CD4-positive, alpha-beta T cell treated with Interferon gamma for 1 hour (primary cell): ENCODE measurements around the gene TMTC2.
"Not testable (repeated sequence)": the region's sequence is repeated elsewhere in the genome, so short reads cannot be mapped to it uniquely, and the experiment has no call there.

Experiments
- DNase-seq: peaks from one replicate; pipeline ENCODE4 v3.0.0-alpha.2; 2020

The TMTC2 gene

DNA sequence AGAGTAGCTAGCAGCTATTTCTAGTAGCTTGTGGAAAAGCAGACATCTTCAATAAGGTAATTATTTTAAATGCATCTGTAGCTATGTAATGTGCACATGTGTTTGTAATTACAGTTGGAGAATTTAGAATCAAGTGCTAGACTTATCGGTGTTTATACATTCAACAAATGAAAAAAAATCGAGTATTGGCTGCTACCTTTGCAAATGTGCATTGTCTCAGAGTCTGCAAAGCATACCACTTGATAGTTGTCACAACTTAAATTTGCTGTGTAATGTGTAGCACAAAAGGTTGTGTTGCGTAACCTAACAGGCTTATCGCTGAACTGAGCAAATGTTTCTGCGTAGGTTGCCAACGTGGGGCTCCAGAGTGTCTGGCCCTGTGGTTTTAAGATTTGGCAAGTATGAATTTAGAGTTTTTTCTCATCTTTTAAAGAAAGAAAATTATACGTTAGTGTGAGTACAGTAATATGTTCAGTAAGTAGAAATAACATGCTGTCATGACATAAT, 44.3 kb downstream of the TMTC2 start:
- DNase-seq, result no peak

DNA sequence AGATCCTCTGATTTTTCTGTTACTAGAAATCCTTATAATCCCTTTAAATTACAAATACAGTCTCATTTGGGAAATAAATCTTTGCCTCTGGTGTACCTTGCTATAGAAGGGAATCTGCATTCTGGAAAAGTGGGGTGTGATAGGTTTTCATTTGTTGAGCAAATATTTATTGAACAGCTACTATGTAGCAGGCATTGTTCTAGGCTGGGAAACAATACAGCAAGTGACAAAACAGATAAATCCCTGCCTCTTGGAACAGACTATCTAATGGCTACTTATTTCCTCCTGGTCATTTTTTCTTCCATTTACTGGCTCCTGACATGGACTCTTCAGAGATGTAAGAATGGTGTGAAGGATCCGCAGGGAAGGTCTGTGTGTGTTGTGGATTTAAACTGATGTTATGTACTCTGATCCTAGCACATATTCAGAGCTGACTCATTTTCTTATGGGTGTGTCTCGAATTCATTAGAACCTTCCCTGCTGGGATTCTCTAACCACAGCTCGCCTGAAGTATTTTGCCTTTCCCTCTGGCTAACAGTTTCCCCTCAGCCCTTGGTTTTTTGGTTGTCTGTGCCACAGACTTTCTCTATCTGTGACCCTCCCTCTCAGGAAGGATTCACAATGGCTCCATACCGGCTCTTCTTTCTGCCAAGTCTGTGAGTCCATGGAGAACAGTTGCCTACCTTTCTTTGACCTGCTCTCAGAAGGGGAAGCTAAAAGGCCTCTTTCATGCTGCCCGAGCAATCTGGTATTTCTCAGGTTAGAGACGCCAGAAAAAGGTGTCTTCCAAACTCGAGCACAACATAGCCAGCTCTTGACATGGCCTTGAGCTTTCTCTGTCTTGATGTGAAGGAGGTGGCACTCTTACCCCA, 53.7 kb downstream of the TMTC2 start:
- no peak for DNase-seq

DNA sequence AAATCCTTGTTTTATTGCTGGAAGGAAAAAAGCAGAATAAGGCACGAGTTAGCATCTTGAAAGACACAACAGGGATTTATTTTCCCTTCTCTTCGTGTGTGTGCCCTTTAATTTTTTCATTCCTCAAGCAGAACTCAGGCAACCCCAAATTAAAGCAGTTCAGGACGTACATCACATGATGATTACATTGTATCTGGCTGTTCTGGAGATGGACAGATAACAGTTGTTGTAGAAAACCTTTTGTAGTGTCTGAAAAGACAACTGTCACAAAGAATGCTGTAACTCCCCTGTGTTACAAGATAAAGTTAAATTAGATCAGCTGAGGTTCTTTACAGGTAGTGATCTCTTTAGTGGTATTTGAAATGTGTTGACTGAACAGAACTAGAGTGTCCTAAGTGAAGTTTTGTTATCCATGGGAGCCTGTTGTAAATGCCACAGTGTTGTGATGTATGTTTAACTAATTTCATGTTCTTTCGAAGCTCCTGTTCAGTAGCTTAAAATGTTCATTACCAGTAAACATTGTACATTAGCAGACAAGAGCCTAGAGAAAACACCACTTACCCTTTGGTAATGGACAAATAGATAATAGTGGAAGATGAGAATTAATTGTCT, 58.5 kb downstream of the TMTC2 start:
- no peak for DNase-seq

DNA sequence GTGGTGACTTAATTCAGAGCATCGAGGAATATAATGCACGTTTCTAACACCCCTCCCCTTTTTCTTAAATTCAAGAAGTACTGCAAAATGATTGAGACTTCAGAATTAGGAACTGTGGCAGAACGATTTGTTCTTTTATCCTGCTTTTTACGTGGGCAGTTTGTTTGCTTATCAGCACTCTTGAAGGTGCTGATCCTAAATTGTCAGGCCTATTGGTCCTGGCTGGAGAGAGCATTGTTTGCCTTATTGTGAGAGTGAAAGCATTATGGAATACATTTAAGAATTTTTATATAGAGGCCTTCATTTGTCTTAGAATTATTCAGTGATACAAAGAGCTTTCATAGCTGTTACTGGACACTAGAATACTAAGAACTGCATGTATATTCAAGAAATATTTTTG, 59.1 kb downstream of the TMTC2 start:
- no peak for DNase-seq

DNA sequence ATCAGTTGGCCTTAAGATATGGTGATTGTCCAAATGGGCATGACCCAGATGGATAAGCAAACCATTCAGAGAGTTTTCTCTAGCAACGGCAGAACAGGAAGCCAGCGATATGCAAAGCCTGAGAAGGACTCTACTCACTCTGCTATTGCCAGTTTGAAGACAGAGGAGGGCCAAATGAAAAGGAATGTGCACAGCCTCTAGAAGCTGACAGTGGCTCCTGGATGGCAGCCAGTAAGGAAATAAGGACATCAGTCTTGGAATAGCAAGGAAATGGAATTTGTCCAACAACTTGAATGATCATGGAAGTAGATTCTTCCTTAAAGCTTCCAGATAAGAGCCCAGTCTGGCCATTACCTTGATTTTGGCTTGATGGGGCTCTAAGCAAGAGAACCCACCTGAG, 60.0 kb downstream of the TMTC2 start:
- no peak for DNase-seq

DNA sequence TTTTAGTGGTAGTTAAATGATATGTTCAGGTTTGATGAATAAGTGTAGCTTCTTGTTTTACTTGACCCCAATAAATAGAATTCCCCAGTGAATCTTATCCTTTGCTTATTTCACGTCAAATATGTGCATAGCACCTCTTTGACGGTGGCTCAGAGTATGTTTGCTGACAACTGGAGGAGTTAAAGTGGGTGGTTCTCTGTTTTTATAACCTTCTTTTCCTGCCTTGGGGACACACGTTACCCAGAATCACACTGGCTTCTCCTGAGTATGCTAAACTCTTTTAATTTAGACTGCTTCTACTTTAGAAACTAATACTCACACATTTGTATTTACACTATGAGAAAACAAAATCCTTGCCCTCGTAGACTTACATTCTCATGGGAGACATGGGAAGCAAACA, 62.3 kb downstream of the TMTC2 start:
- DNase-seq, result no peak

DNA sequence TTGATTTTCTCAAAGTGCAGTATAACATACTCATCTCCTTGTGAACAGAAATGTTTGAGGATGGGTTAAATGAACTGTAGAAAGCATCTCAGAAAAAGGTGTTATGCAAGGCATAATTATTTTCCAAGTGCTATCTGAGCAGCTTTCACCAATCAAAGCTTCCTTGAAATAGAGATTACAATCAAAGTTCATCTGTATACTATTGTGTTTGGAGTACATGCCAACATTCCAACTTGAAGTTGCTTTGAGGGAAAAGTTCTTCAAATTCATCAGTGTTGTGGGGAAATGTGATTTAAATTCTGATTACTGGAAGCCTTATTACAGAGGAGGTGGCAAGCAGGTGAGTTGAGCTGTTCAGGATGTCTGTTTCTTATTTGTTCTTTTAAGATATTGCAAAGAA, 68.2 kb downstream of the TMTC2 start:
- DNase-seq, result no peak

DNA sequence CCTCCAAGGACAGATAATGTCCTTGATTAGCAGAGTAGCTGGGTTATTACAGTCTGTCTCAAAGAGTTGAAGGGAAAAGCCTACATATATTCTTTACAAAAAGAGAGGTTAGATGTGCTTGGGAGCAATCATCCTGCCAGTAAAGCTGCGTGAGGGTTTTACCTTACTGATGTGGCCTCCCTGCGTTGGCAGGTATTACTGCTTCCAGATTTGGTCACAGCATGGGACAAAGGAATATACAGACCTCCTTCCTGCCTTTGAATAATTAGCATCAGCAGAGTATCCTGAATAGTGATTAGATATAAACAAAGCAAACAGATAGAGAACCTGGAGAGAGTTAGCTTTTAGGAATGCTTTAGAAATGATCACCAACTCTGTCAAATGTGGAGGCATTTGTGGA, 69.6 kb downstream of the TMTC2 start:
- no peak for DNase-seq

DNA sequence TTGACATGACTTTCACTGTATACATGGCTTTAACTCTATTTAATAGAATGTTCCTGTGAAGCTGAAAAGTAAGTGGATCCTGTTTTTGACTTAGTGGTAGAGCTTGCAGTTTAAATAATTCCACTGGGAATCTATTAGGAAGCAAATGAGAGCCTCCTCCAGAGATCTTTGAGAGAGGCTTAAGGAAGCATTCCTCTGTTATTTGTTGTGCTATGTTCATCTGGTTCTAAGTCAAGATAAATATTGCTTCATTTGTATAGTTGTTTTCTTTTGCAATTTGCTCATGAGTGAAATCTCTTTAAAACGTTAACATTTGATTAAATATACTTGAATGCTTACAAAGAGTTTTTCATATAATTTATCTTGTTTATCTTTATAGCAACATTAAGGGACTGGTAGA, 70.4 kb downstream of the TMTC2 start:
- DNase-seq, result no peak

DNA sequence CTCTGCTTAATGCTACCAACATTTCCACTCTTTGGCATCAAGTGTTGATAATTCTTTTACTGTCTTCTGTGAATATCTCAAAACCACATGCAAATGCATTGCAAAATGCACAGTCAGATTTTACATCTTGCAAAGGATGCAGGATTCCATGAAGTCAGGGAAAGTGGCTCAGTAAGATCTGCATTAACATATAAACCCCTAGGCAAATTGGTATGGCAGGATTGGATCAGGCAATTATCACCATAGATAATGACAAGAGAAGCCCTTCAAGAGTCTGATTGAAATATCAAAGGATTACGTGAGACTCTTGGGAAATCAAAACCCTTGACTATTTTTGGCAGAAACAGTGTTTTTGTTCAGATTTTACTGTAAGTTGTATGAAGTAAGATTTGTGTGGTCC, 71.0 kb downstream of the TMTC2 start:
- no peak for DNase-seq

DNA sequence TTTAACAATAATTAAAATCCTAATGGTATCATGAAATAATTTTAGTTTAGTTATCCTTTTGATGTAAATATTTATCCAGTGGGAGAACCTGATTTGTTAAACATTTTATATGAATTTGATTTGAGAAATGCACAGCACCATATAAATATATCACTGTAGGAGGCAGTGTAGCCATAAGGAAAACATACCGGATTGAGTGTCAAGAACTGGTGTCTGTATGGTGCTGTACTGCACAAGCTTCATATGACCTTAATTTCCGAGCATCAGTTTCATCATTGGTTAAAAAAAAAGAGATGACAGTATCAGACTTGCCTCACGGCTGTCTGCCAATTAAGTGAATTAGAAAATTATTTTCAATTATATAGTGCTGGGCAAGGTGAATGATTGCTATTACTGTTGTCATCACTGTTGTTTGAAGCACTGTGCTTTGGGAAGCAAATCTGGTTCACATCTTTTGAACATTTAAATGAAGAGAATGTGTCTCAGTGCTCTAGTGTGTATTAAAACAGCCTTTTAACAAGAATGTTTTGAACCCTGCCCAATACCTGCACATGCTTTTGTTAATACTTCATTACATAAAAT, 72.1 kb downstream of the TMTC2 start:
- DNase-seq, result no peak

DNA sequence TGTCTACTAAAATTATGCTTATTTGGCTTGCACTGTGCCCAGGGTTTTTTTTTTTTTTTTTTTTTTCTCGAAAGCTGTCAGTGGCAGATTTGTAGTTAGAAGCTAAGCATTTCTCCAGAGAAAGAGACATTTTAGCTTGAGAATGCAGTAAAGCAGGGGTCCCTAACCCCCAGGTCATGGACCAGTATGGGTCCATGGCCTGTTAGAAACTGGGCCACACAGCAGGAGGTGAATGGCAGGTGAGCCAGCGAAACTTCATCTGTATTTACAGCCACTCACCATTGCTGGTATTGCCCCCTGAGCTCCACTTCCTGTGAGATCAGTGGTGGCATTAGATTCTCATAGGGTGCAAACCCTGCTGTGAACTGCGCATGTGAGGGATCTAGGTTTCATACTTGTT, 73.7 kb downstream of the TMTC2 start:
- DNase-seq, result no peak

DNA sequence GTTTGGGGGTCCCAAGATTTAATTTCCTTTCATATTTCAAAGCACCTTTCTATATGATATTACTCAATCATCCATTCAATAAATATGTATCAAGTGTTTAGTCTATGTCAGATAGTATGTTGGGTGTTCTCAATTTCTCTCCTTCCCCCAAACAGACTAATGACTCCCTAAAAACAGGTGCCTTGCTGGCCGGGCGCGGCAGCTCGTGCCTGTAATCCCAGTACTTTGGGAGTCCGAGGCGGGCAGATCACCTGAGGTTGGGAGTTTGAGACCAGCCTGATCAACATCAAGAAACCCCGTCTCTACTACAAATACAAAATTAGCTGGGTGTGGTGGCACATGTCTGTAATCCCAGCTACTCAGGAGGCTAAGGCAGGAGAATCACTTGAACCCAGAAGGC, 78.5 kb downstream of the TMTC2 start:
- not testable (repeated sequence) for DNase-seq

DNA sequence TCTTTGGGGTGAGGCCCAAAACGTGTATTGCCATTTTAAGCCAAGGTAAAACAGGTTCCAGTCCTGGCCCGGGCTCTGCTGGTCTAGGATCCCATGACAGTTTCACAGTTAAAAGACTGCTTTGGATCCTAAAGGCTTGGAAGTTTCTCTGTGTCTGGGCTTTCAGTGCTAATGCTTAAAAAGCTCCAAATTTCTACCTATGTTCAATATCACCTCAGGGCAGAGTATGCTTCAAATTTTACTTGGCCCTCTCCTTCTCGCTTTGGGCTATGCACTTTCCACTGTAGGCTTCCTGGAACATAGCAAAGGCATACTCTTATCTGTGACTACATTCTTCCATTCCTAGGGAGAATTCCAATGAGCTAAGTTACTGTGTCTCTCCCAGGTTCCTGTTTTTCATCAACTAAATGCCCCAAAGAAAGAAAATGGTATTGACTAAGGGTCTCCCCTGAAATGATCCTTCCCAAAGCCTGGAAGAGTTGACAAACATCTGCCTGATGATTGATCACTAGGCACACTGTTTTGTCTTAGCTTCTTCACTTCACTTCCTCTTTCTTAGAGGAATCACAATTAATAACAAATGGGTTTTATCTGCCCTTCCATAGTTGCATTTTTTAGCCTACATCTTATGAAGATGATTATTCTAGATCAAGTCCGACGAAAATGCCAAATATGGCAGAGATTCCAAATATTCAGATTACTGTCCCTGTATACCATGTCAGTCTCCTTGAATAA, 79.4 kb downstream of the TMTC2 start:
- no peak for DNase-seq

DNA sequence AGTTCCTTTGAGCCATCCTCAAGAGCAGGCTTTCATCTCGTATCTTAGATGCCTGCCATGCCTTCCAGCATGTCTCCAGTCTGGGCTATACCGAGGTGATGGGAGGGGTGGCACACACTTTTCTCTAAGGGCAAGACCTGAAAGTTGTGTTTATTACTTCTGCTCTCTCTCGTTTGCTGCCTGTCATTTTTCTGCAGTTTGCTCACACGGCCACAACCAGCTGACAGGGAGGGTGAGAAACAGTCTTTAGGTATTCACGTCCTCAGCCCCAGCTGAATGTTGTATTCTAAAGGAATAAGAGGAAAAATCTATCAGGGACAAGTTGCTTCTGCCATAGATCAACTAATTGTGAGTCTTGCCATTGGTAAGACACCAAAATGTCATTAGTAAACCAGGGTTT, 88.0 kb downstream of the TMTC2 start:
- DNase-seq, result no peak

DNA sequence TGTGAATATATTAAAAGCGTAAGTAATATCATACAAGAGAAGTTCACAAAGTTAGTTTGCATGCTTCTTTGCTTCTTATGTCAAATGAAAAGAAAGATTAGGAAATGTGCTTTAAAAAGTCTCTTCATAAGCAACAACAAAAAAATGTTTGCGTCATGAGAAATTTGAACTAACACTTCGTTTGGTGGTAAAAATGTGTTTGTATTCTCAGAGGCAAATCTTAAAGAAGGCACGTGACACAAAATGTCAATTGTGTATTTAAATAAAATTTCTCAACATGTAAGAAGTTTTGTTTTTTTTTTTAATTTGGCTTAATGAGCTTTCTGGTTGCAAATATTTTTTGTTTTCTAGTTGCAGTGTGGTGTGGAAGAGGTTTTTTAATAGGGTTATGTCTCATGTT, 93.8 kb downstream of the TMTC2 start:
- no peak for DNase-seq

DNA sequence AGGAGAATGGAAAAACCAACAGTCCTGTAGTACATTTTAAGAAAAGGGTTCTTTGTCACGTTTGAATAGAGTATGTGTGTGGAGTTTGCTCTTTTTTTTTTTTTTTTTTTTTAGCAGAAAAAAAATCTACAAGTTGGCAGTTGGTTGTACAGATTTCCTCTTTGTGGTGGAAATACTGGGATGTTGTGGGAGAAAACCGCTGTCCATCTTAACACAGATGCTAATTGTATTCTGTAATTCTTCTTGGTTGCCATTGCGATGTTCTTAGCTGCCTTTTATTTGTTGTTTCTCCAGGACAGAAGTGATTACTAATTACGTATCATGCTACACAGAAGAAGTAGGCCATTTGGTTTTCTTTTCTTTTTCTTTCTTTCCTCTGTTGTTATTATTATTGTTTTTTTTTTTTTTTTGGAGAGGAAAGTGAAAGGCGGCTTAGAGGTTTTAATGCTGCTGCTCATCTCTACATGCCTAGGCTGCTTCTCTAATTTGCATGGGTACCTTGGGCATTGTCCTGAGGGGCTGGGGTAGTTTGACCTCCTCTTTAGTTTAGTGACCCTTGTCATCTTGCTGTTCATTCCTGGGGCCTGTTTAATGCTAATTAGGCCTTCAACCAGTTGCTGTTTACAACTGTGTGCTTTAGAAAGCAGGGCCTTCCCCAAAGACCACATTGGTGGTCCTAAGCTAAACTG, 94.7 kb downstream of the TMTC2 start:
- no peak for DNase-seq

DNA sequence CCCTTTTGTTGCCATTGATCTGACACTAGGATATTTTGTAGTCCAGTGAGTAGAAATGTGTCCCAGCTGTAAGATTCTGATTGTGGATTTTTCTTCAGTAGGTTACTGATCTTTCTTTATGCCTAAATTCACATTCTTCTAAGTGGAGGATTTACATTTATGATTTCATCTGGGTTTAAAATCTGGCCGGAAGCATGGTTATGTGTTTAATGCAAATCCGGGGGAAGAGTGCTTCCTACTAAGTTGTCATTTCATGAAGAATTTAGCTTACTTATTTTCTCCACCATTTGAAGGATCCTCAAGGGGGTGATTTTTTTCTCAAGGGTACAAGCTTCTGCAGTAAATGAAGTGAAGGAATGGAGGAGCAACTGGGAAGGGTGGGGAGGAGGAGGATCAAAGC, 96.7 kb downstream of the TMTC2 start:
- no peak for DNase-seq

DNA sequence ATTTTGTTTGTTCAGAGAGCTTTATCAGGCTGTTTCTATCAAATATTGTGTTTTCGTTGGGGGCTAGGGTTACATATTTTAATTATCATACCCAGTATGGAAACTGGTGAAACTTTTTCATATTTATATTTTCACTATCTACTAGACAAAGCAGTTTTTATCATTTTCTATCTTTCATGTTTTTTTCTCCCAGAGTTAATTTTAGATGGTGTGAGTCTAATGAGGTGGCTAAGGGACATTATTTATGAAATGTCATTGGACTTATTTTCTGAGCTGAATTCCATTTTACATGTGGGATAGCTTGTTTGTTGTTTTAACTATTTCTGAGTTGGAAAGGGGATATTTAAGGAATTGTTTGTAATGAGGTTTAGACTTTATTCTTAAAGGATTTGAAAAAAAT, 100.3 kb downstream of the TMTC2 start:
- no peak for DNase-seq

DNA sequence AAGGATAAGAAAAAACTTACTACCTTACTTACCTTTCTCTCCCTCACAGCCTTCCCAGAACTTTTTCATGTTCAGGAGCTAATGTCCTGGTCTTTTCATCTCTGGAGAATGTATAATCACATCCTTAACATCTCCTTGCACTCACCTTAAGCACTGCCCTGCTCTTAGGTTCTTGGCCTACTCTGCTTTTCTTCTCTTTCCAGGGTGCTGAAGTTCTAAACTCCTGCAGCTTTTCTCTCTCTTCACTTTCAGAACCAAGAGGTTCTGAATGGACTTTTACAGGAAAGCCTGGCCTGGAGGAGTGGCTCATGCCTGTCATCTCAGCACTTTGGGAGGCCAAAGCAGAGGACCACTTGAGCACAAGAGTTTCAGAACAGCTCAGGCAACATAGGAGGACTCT, 101.9 kb downstream of the TMTC2 start:
- DNase-seq, result no peak

DNA sequence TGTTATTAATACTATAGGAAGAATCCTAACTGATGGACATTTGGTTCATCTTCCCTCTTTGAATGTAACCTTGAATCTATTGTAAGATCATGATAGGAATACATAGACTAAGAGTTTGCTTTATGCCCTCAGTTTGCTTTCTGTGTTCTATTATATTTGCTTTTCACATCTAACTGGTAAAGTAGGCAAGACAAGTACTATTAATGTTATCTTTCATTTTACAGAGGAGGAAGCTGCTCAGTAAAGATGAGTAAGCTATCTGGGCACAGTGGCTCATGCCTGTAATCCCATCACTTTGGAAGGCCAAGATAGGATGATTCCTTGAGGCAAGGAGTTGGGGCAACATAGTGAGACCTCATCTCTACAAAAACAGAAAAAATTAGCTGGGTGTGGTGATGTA, 103.0 kb downstream of the TMTC2 start:
- no peak for DNase-seq

DNA sequence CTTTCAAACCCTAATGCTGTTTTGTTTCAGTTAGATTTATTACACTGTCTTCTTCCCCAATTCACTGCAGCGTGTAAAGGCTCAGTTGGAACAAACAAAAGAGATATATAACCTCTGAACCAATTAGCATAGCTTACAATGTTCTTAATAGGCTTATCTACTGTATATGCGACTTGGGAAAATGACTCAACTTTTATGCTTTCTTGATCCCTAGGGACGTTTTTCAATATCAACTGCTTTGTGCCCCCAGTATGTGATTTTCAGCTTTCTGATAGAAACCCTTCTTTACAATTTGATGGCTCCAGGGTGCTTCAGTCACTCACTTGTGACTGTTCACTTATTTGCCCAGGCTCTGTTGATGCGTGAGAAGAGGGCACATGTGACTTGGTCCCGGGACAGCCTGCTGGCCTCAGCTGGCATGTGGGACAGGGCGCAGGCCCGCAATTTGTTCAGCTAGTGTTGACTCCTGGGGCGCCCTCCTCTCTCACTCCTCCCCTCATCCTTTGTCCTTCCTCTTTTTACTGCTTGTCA, 107.1 kb downstream of the TMTC2 start:
- DNase-seq, result no peak

DNA sequence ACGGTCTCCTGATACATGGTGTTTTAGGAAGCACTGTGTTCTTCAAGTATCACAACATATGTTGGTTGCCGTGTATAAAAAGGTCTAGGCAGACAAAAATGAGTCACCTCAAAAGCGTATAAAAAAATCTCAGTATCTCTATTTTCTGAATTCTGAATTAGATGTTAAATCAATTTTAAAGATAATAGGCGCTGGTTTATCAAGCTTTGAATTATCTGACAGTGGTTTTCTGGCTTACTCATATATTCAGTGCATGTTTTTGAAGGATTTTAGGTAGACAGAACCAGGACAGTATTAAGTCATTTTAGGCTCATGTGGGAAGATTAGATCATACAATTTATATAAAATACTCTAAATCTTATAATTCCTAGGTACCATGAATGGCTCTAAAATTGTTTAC, 110.8 kb downstream of the TMTC2 start:
- no peak for DNase-seq
